ENCODE results near the gene SGSM1. TPM values are rescaled to one million over a fixed set of nuclear protein-coding genes. Genes with fewer than 3 reads are reported as not detected.

The SGSM1 gene
- polyA plus RNA-seq, 6 donors from 2014 or later, result 0.13 to 0.97 (median 0.50) TPM; not detected in 2

- DNase-seq, result peak; percentile 14
- Mint-ChIP-seq H3K27me3 (peaks cover under 1 to 13% (median 6%) of the 10 kb centered on the region in 3 donors), H3K27ac (no peak overlapping the region), H3K4me3 (no peak overlapping the region), H3K4me1 (no peaks in the 10 kb centered on the region), H3K9me3 (no peaks in the 10 kb centered on the region), H3K36me3 (no peaks in the 10 kb centered on the region)
- no peak for ATAC-seq (ENCODE audit: low read depth in 2 of 2)
Observed at GRCh38 chr22:24938741-24939341, 132.8 kb downstream of the SGSM1 start.

- Mint-ChIP-seq H3K4me1 (no peaks in the 10 kb centered on the region), H3K27ac (no peak overlapping the region), H3K4me3 (no peak overlapping the region), H3K36me3 (peaks cover 0 to under 1% of the 10 kb centered on the region in 2 donors), H3K27me3 (peaks cover 22 to 31% (median 25%) of the 10 kb centered on the region in 3 donors), H3K9me3 (peaks cover 0 to 5% (median 0%) of the 10 kb centered on the region in 7 donors)
- no peak for DNase-seq
- no peak for ATAC-seq (ENCODE audit: low read depth in 2 of 2)
Observed at GRCh38 chr22:24942301-24942700, 136.3 kb downstream of the SGSM1 start.

GRCh38 chr22:24944217-24944937 is 138.4 kb downstream of the SGSM1 start:
- ATAC-seq (ENCODE audit: low read depth in 2 of 2), result no peak
- peaks cover 0 to 5% of the 10 kb centered on the region in 2 donors for H3K36me3 Mint-ChIP-seq
- H3K4me1 Mint-ChIP-seq, result no peaks in the 10 kb centered on the region
- no peak for DNase-seq
- H3K4me3 Mint-ChIP-seq, result no peak overlapping the region
- no peak overlapping the region for H3K27ac Mint-ChIP-seq
- H3K9me3 Mint-ChIP-seq, result peaks cover 0 to 5% (median 0%) of the 10 kb centered on the region in 7 donors
- peaks cover 34 to 52% (median 46%) of the 10 kb centered on the region in 3 donors for H3K27me3 Mint-ChIP-seq

- DNase-seq (no peak), ATAC-seq (ENCODE audit: low read depth in 2 of 2) (no peak)
- Mint-ChIP-seq H3K27me3 (peaks cover 45 to 62% (median 57%) of the 10 kb centered on the region in 3 donors), H3K4me1 (peaks cover 0 to 2% (median 0%) of the 10 kb centered on the region in 3 donors), H3K4me3 (no peak overlapping the region), H3K27ac (no peak overlapping the region), H3K36me3 (peaks cover 0 to 5% of the 10 kb centered on the region in 2 donors), H3K9me3 (peaks cover 0 to 5% (median 2%) of the 10 kb centered on the region in 7 donors)
Observed at GRCh38 chr22:24945430-24945829, 139.4 kb downstream of the SGSM1 start.

GRCh38 chr22:24947383-24947782 is 141.4 kb downstream of the SGSM1 start:
- Mint-ChIP-seq H3K4me3 (no peak overlapping the region), H3K9me3 (peaks cover 0 to 9% (median 2%) of the 10 kb centered on the region in 7 donors), H3K27ac (no peak overlapping the region), H3K27me3 (peaks cover 60 to 80% (median 76%) of the 10 kb centered on the region in 3 donors), H3K4me1 (peaks cover 6 to 10% (median 7%) of the 10 kb centered on the region in 3 donors), H3K36me3 (peaks cover 5 to 7% of the 10 kb centered on the region in 2 donors)
- DNase-seq, result no peak
- ATAC-seq (ENCODE audit: low read depth in 2 of 2), result no peak

GRCh38 chr22:24947881-24948280 is 141.9 kb downstream of the SGSM1 start:
- Mint-ChIP-seq H3K27ac (no peak overlapping the region), H3K27me3 (peaks cover 60 to 77% (median 76%) of the 10 kb centered on the region in 3 donors), H3K4me3 (peak overlapping the region in 1 of 8 donors; percentile 6), H3K9me3 (peaks cover 0 to 9% (median 2%) of the 10 kb centered on the region in 7 donors), H3K36me3 (peaks cover 5 to 7% of the 10 kb centered on the region in 2 donors), H3K4me1 (peaks cover 6 to 10% (median 8%) of the 10 kb centered on the region in 3 donors)
- no peak for ATAC-seq (ENCODE audit: low read depth in 2 of 2)
- DNase-seq, result no peak

GRCh38 chr22:24948356-24949202 is 142.6 kb downstream of the SGSM1 start:
- Mint-ChIP-seq H3K4me1 (peaks cover 8 to 15% (median 13%) of the 10 kb centered on the region in 3 donors), H3K27ac (no peak overlapping the region), H3K36me3 (peaks cover 5 to 7% of the 10 kb centered on the region in 2 donors), H3K27me3 (peaks cover 64 to 84% (median 80%) of the 10 kb centered on the region in 3 donors), H3K4me3 (no peak overlapping the region), H3K9me3 (peaks cover 0 to 9% (median 2%) of the 10 kb centered on the region in 7 donors)
- no peak for ATAC-seq (ENCODE audit: low read depth in 2 of 2)
- no peak for DNase-seq

- Mint-ChIP-seq H3K36me3 (peaks cover 5 to 7% of the 10 kb centered on the region in 2 donors), H3K4me3 (peak overlapping the region; percentile 4 to 71 (median 40))
- ATAC-seq (ENCODE audit: low read depth in 2 of 2), result no peak
Observed at GRCh38 chr22:24950272-24950902, 144.4 kb downstream of the SGSM1 start.

GRCh38 chr22:24951942-24952836 is 146.2 kb downstream of the SGSM1 start, which contains the start of gene KIAA1671:
KIAA1671 (plus strand) TSS chr22:24952716; CDS start chr22:25028000, 75,284 bp downstream.
- DNase-seq, result peak; percentile 68
- Mint-ChIP-seq H3K27ac (peak within 1 kb of the TSS in 1 of 6 donors; percentile 26), H3K36me3 (peaks cover 5 to 7% of the 10 kb centered on the region in 2 donors), H3K9me3 (peaks cover 0 to 5% (median 2%) of the 10 kb centered on the region in 7 donors), H3K4me3 (peak within 1 kb of the TSS; percentile 42 to 86 (median 81)), H3K4me1 (peaks cover 8 to 22% (median 22%) of the 10 kb centered on the region in 3 donors), H3K27me3 (peaks cover 57 to 94% (median 88%) of the 10 kb centered on the region in 3 donors)
- peak; percentile 91 for ATAC-seq (ENCODE audit: low read depth in 2 of 2)

More at GRCh38 chr22:24950272-24950902, 144.4 kb downstream of the SGSM1 start:
- peaks cover 60 to 86% (median 80%) of the 10 kb centered on the region in 3 donors for H3K27me3 Mint-ChIP-seq
- H3K9me3 Mint-ChIP-seq, result peaks cover 0 to 5% (median 2%) of the 10 kb centered on the region in 7 donors
- DNase-seq, result no peak
- peaks cover 8 to 22% (median 22%) of the 10 kb centered on the region in 3 donors for H3K4me1 Mint-ChIP-seq
- H3K27ac Mint-ChIP-seq, result no peak overlapping the region

GRCh38 chr22:24952837-24953383 is 146.9 kb downstream of the SGSM1 start:
- no peak for DNase-seq
- H3K9me3 Mint-ChIP-seq, result peaks cover 0 to 5% (median 0%) of the 10 kb centered on the region in 7 donors
- ATAC-seq (ENCODE audit: low read depth in 2 of 2), result no peak
- H3K27ac Mint-ChIP-seq, result no peak overlapping the region
- peaks cover 51 to 88% (median 82%) of the 10 kb centered on the region in 3 donors for H3K27me3 Mint-ChIP-seq
- peaks cover 8 to 22% (median 22%) of the 10 kb centered on the region in 3 donors for H3K4me1 Mint-ChIP-seq
- H3K36me3 Mint-ChIP-seq, result peaks cover 0 to 7% of the 10 kb centered on the region in 2 donors
- H3K4me3 Mint-ChIP-seq, result peak overlapping the region in 5 of 8 donors; percentile 53 to 86 (median 56)

- Mint-ChIP-seq H3K27ac (no peak overlapping the region), H3K36me3 (peaks cover 0 to 7% of the 10 kb centered on the region in 2 donors), H3K9me3 (peaks cover 0 to 5% (median 0%) of the 10 kb centered on the region in 7 donors), H3K4me3 (peak overlapping the region in 7 of 8 donors; percentile 42 to 74 (median 59)), H3K4me1 (peaks cover 8 to 22% (median 22%) of the 10 kb centered on the region in 3 donors), H3K27me3 (peaks cover 44 to 82% (median 75%) of the 10 kb centered on the region in 3 donors)
- ATAC-seq (ENCODE audit: low read depth in 2 of 2) (no peak), DNase-seq (no peak)
Observed at GRCh38 chr22:24953384-24954113, 147.5 kb downstream of the SGSM1 start.
